Stimulated activated CD4-positive, alpha-beta T cell treated with anti-CD3 and anti-CD28 coated beads, Interleukin-4, amount 100 ng/mL, for 4 hours (primary cell): ENCODE data around the gene EVI5.

ENCODE experiments used
- DNase-seq, 2 experiments: peaks; one replicate each; pipeline ENCODE4 v3.0.0-alpha.2; 2020

Gene EVI5

DNA sequence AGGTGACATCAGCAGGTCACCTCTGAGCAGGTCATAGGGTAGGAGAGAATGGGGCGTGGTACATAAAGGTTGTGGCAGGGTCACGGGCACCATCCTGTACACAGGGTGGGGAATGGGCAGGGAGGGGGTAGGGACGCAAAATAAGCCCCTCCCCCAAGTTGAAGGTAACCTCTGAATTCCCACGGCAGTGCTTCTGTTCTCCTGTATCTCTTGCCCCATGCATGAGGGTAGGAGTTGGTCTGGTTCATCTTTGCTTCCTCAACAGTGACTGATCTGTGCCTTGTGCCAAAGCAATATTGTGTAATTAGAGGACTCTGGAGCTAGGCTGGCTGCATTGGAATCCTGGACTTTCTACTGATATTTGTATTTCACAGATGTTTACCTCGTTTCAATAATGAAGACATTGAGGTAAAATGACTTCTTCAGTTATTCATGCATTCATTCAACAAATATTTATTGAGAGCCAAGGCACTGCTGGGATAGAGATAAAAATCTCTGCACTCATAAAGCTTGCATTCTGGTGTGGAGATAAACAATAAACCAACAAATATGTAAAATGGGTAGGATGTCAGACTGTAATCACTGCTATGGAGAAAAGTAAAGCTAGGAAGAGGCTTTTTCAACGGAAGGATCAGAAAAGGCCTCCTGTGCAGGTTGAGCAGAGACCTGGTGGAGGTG lies 279.8 kb downstream of the EVI5 start:
- no peak for DNase-seq

- DNase-seq: no peak
These were observed 280.5 kb downstream of the EVI5 start for GRCh38 chr1:92504291-92505014.

- DNase-seq: no peak
These were observed 281.0 kb downstream of the EVI5 start for GRCh38 chr1:92503926-92504285.

GRCh38 chr1:92503043-92503925 lies 281.6 kb downstream of the EVI5 start:
- no peak for DNase-seq

DNA sequence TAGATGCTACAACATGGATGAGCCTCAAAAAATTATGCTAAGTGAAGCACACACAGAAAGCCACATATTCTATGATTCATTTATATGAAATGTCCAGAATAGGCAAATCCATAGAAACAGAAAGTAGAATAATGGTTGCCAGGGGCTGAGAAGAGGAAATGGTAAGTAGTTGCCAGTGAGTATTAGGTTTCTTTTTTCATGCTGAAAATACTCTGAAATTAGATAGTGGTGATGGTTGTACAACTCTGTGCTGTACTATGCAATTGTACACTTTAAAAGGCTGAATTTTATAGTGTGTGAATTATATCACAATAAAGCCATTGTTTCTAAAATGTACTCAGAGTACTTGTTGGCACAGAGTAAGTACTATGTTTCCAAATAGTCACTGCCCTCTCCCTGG lies 282.7 kb downstream of the EVI5 start:
- no peak for DNase-seq

DNA sequence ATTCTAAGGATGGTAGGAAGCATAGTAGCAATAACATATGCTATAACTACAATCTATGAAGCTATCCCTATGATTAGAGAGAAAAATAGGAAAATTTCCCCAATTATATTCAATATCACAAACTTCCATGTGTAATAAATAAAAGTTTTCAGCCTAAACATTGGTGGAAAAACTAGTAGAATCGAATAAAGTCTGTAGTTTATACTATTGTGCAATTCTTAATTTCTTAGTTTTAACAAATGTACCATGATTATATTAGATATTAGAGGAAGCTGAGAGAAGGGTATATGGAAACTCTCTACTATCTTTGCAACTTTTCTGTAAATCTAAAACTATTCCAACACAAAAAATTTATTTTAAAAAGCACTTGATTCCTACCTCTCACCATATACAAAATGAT lies 284.4 kb downstream of the EVI5 start:
- DNase-seq: no peak

DNA sequence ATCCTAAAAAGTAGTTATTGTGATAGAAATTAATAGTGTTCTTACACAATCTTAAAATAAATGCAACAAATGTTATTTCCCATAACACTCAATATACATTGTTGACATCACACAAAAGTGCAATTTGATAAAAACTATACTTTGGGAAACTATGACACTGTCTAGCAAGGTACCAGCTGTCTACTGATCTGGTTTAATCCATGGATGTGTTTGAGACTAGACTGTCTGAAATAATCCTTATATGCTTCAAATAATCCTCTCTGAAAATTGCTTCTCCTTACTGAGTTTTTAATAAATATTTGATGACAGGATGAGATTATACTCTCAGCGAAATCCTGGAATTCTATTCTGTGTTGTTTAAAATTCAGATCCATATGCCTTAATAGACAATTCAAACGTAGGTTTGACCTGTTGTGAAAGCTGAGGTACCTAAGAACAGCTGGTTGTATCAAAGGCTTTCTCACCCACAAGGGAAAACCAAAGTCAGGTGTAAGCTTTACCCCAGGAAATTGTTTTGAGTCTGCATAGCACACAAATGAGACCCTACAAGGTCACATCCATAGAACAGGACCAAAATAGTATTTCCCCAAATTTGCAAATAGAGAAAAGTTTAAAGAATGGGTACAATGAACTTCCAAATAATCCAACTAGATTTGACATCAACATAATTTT lies 289.4 kb downstream of the EVI5 start:
- DNase-seq: no peak

DNA sequence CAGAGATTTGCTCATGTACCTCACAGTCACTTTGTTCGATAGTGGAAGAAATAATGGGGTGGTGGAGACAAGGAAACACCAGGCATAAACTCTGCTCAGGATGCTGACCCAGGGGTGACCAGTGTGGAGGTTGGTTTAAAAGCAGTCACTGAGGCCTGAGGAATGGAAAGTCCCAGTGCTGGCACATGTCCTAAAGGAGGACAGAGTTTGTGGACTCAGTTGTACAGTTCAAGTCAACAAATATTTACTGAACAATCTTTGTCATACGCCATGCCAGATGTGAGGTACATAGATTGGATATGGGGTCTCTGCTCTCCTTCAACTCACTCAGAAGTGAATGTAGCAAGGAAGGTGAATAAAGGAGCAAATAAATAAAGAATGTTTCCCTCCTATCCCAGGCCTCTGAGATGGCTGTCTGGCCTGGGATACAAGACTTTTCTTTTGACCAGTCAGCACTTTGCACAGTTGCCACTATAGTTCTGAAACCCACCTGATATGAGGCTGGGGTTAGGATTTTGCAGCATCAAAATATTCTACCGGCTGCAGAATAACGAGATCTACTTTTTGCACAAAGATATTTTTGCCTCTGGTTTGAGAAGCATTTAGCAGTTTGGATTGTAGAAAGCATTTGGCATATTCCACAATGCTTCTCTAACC lies 290.3 kb downstream of the EVI5 start:
- no peak for DNase-seq

DNA sequence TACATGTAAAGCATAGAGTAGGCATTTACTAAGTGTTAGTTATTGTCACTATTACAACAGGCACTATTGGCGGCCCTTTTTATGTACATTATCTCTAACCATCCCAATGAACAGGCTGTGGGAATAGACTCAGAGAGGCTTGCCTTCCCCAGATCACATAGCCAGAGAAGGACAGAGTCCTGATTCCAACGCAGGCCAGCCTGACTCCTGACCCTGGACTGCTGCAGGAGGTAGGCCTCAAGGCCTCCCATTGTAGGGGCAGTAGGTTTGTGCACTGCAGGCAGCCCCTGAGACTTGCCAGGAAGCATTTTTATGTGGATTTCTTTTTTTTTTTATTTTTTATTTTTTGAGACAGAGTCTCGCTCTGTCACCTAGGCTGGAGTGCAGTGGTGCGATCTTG lies 291.8 kb downstream of the EVI5 start:
- no peak for DNase-seq

GRCh38 chr1:92488832-92489231 lies 296.1 kb downstream of the EVI5 start:
- DNase-seq: no peak

GRCh38 chr1:92488416-92488815 lies 296.5 kb downstream of the EVI5 start:
- no peak for DNase-seq

- DNase-seq: no peak
These were observed 297.8 kb downstream of the EVI5 start for GRCh38 chr1:92487078-92487605.

GRCh38 chr1:92486251-92487077 lies 298.4 kb downstream of the EVI5 start, which contains the start of gene GFI1:
Gene GFI1, minus strand, starts transcription at chr1:92486925. Its CDS starts 3,438 bp downstream, at chr1:92483487.
- DNase-seq: peak; percentile 63 to 71

DNA sequence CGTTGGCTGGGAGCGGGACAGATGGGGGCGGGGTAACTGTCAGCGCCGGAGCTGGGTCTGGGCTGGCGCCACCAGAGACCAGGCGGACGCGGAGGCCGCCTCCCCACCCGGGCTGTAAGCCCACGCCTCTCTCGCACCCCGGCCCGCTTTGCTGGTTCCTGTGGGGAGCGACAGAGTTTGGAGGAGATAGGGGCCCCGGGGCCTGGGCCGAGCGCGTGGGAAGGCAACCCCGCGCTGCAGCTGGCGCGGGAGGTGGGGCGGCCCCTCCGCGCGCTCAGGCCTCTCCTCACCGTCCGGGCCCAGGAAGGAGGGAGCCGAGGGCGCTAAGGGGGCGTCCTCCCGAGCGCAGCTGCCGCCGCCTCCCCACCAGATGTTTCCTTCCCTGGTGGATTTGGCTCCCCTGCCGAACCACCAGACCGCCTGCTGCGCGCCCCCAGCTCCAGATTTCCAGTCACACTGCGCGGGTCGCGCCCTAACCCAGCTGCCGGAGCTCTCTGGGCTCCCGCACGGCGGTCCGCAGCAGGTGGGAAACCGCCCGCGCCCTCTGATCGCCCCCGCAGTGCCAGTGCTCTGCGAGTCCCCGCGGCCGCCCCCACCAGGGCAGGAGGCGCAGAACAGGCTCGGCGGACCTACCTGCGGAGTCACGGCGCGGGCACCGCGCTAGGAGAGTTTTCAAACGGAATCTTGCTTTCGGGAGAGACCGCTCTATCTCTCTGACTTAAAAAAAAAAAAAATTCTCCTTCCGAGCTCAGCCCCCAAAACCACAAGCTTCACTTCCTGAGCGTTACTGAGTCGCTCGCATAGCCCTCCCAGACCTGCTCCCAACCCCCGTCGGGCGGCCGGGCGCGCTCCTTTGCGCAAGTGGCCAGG lies 299.3 kb downstream of the EVI5 start:
- peak; percentile 89 to 92 for DNase-seq

GRCh38 chr1:92484472-92485380 lies 300.2 kb downstream of the EVI5 start:
- DNase-seq: peak; percentile 73 to 82

- peak; percentile 75 to 79 for DNase-seq
These were observed 301.1 kb downstream of the EVI5 start for GRCh38 chr1:92483610-92484471.

GRCh38 chr1:92482665-92483609 lies 302.0 kb downstream of the EVI5 start:
- DNase-seq: peak; percentile 36 to 40
